Measurements from ENCODE around the gene SLC25A10.
"Not testable (repeated sequence)": the region's sequence is repeated elsewhere in the genome, so short reads cannot be mapped to it uniquely, and the experiment has no call there.

SLC25A10 gene

GRCh38 chr17:81711814-81712467, at the start of gene SLC25A10:
TSS of gene SLC25A10 (plus strand) at chr17:81712284. CDS start at chr17:81712427, 143 bp downstream.
- peak; percentile 75 for DNase-seq

GRCh38 chr17:81664051-81664470, 48.0 kb upstream of the SLC25A10 start:
- no peak for DNase-seq

GRCh38 chr17:81665205-81666091, 46.6 kb upstream of the SLC25A10 start:
- DNase-seq = peak; percentile 15

GRCh38 chr17:81666092-81666341, 46.1 kb upstream of the SLC25A10 start:
- DNase-seq = no peak

GRCh38 chr17:81666342-81667191, 45.5 kb upstream of the SLC25A10 start, which contains the start of the genes CCDC137 and OXLD1:
TSS of gene CCDC137 (plus strand) at chr17:81666737. CDS start at chr17:81666767, 30 bp downstream.
TSS of gene OXLD1 (minus strand) at chr17:81666605. CDS start at chr17:81666577, 28 bp downstream.
- peak; percentile 89 for DNase-seq

DNA sequence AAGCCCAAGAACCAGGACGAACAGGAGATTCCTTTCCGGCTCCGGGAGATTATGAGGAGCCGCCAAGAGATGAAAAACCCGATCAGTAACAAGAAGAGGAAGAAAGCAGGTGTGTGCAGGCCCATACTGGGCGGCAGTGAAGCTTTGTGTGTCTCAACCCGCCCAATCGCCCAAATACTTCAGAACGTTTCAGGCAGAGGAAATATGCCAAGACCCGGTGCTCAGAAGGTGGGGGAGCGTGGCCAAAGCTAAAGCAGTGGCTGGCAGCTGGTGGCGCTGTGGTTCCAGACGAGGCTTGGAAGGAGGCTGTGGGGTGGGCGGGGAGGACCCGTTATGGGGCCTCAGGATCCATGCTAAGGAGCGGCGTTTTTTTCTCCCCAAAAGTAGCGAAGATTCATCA, 44.3 kb upstream of the SLC25A10 start:
- no peak for DNase-seq

- no peak for DNase-seq
Observed at GRCh38 chr17:81672504-81672903, 39.6 kb upstream of the SLC25A10 start.

- DNase-seq = no peak
Observed at GRCh38 chr17:81672954-81673353, 39.1 kb upstream of the SLC25A10 start.

DNA sequence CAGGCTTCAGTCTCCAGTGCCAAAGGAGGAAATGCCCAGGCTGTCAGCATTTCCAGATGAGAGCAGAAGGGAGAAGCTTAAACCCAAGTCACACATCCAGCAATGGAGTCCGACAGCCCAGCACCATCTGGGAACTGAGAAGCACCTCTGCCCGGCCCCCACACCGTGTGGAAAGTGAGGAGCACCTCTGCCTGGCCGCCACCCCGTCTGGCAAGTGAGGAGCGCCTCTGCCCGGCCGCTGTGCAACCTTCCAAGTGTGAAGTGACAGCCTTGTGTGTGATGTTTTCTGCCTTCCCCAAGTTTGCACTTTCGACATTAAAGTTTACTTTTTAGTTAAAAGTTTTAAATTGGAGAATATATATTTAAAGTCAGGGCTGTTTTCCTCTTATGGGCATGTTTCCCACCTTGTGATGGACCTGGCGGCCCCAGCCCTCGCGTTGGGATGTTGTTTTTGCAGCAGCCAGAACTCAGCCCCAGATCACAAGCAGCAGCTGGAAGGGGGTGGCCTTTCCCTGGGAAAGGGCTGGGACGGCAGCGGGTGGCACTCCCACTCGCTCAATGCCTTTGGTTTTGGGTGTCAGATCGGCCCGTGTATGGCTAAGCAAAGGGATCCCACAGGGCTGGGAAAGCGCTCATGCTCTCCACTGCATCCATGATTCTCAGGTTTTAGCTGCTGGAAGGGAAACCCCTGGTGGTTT, 38.4 kb upstream of the SLC25A10 start:
- no peak for DNase-seq

DNA sequence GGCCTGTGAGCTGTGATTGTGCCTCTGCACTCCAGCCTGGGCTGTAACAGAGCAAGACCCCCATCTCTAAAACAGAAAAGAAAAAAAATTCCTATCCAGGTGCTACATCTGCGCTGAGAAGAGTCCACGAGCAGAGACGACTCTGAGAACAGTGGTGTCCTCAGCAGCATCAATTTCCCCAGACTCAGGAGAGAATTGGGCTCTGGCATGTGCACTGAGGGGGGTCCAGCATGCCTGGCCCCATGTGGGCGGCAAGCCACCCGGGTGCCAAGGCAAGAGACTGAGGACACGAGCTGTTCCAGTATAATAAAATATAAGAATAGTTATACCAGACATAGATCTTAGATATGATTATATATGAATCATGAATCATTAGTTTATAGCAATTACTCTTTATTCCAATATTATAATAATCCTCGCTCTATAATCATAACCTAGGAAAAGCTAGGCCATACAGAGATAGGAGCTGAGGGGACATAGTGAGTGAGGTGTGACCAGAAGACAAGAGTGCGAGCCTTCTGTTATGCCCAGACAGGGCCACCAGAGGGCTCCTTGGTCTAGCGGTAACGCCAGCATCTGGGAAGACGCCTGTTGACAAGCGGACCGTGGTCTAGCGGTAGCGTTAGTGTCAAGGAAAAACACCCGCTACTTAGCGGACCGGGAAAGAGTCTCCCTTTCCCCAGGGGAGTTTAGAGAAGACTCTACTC, 36.4 kb upstream of the SLC25A10 start:
- not testable (repeated sequence) for DNase-seq

GRCh38 chr17:81676906-81677305, 35.2 kb upstream of the SLC25A10 start:
- DNase-seq = no peak

GRCh38 chr17:81680150-81680549, 31.9 kb upstream of the SLC25A10 start:
- DNase-seq = no peak

DNA sequence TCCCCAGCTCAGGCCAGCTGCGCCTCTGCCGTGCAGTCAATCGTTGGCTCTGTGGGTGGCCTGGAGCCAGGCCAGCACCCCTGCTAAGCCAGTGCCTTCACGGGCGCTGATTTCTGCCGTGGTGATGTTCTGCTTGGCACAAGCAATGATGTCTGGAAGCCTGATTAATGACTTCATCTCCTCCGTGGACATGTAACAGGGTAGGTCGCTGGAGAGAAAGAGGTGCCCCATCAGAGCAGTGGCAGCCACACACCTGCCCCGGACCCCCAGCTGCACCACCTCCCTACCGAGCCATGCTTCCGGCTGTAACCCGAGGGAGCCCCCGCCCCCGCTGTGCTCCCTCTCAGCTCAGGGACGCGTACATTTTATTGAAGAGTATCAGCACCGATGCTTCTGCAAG, 30.4 kb upstream of the SLC25A10 start:
- no peak for DNase-seq

GRCh38 chr17:81682565-81683207, 29.4 kb upstream of the SLC25A10 start:
- DNase-seq = no peak

DNA sequence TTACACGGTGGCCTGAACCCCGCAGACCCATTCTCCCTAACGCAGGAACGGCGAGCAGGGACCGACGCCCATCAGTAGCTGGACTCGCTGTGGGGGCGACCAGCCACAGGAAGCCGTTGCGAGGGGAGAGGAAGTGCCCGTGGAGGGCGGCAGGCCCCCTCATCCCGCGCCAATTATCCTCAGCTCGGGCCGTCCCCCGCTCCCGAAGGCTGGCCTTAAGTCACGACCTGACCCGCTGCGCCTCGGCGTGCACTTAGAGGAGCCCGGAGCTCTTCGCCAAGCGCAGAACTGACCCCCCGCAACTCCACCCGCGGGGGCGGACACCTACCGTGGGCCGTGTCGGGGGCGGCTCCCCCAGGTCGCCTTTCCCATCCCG, 28.9 kb upstream of the SLC25A10 start:
- no peak for DNase-seq

- DNase-seq = peak; percentile 98
Observed at GRCh38 chr17:81683584-81684441, 28.3 kb upstream of the SLC25A10 start, which contains the start of the genes ARL16 and HGS. TSS of gene ARL16 (minus strand) at chr17:81683797. CDS start at chr17:81683753, 44 bp downstream. TSS of gene HGS (plus strand) at chr17:81684011. CDS start at chr17:81684067, 56 bp downstream.

DNA sequence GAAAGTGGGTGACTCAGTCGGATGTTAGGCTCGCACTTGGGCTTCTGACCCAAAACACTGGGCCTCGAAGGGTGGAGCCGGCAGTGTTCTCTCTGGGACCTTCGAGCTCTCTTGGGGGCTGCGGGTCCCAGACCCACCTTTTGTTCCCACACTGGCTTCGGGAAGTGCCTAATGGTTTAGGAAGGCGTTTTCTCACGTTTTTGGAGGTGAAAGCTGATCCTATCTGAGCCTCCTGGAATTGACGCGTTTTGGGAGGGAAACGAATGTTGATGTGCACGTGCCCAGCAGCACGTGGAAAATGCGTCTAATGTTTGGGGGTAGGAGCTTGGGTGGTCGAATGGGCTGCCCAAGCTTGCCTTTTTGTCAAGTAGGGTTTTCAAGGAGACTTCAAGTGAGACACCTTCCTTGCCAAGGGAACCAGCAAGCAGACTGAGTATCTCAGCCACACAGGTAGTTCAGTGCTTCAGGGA, 27.6 kb upstream of the SLC25A10 start:
- DNase-seq = no peak

- no peak for DNase-seq
Observed at GRCh38 chr17:81685108-81685507, 27.0 kb upstream of the SLC25A10 start.

- DNase-seq = no peak
Observed at GRCh38 chr17:81686614-81687013, 25.5 kb upstream of the SLC25A10 start.
